Karpas-422 (cell line): ENCODE results near the gene TMEM26. TPM values are rescaled to one million over a fixed set of nuclear protein-coding genes. Genes with fewer than 3 reads are reported as not detected.

Experiments used
- DNase-seq: peaks from one replicate; pipeline ENCODE4 v3.0.0-alpha.2; 2015
- H2AFZ ChIP-seq: fragments of 200-600 bp; sonication (generic); 2 replicates; pipeline ENCODE4 v1.6.1; 2014; ENCODE audit warnings: antibody characterized with exemption, low read length, mixed read lengths
- H3K27ac ChIP-seq: fragments of 200-600 bp; sonication (generic); 2 replicates; pipeline ENCODE4 v1.5.1; 2014; ENCODE audit warnings: mild to moderate bottlenecking, low read length, moderate library complexity
- H3K27me3 ChIP-seq: fragments of 200-600 bp; sonication (generic); 2 replicates; pipeline ENCODE4 v1.6.1; 2014; ENCODE audit warnings: low read length, mixed read lengths
- H3K36me3 ChIP-seq: fragments of 200-600 bp; sonication (generic); 2 replicates; pipeline ENCODE4 v1.6.1; 2014; ENCODE audit warnings: low read length, mixed read lengths; ENCODE audit not compliant: insufficient read depth
- H3K4me1 ChIP-seq: fragments of 200-600 bp; sonication (generic); 2 replicates; pipeline ENCODE4 v1.6.1; 2014; ENCODE audit warnings: mild to moderate bottlenecking, low read length, mixed read lengths
- H3K4me2 ChIP-seq: fragments of 200-600 bp; sonication (generic); 2 replicates; pipeline ENCODE4 v1.6.1; 2014; ENCODE audit warnings: low read length, low read depth, mild to moderate bottlenecking; ENCODE audit not compliant: poor library complexity, severe bottlenecking
- H3K4me3 ChIP-seq: fragments of 200-600 bp; sonication (generic); 2 replicates; pipeline ENCODE4 v1.5.1; 2014; ENCODE audit warnings: mild to moderate bottlenecking, antibody characterized with exemption, low read length, mixed read lengths
- H3K79me2 ChIP-seq: fragments of 200-600 bp; sonication (generic); 2 replicates; pipeline ENCODE4 v1.6.1; 2014; ENCODE audit warnings: mild to moderate bottlenecking, low read length, mixed read lengths
- H3K9ac ChIP-seq: fragments of 200-600 bp; sonication (generic); 2 replicates; pipeline ENCODE4 v1.6.0; 2014; ENCODE audit warnings: low read length
- H3K9me2 ChIP-seq: fragments of 200-600 bp; sonication (generic), shearing (Covaris generic); replicated peaks from 2 replicates; pipeline ENCODE4 v1.6.0; 2014; ENCODE audit warnings: mild to moderate bottlenecking, low read length, moderate library complexity; ENCODE audit not compliant: insufficient read depth
- H3K9me3 ChIP-seq: fragments of 300-700, 200-600 bp; sonication (generic); 2 replicates; pipeline ENCODE4 v1.6.1; 2014; ENCODE audit warnings: low read length, mixed read lengths
- H4K20me1 ChIP-seq: fragments of 200-600 bp; sonication (generic); 2 replicates; pipeline ENCODE4 v1.6.1; 2014; ENCODE audit warnings: mild to moderate bottlenecking, antibody characterized with exemption, low read length, low read depth; ENCODE audit not compliant: insufficient read depth
- total RNA-seq: library from RNA; depleted of rRNA; stranded (reverse); fragments of >200 nt; shearing (Covaris generic); gene quantifications from 2 replicates; pipeline ENCODE4 v1.2.3, GENCODE V29; 2014; ENCODE audit warnings: low replicate concordance; rRNA removed

Gene TMEM26
- not detected in 2 replicates for total RNA-seq

GRCh38 chr10:61452655-61453641 lies at the start of gene TMEM26:
TSS of gene TMEM26 (minus strand) at chr10:61453381. CDS start at chr10:61453081, 300 bp downstream.
- Histone ChIP-seq H3K27ac (no peak within 1 kb of the TSS), H4K20me1 (no peaks in the 10 kb centered on the region), H3K79me2 (no peaks in the 10 kb centered on the region), H3K4me3 (no peak within 1 kb of the TSS), H3K4me1 (no peaks in the 10 kb centered on the region), H2AFZ (no peak within 1 kb of the TSS), H3K27me3 (0 out of 2 replicates have a peak, but pooled peaks cover 2% of the 10 kb centered on the region), H3K4me2 (no peak within 1 kb of the TSS), H3K36me3 (no peaks in the 10 kb centered on the region), H3K9me3 (no peaks in the 10 kb centered on the region), H3K9me2 (no peaks in the 10 kb centered on the region), H3K9ac (no peak within 1 kb of the TSS)
- DNase-seq: no peak

DNA sequence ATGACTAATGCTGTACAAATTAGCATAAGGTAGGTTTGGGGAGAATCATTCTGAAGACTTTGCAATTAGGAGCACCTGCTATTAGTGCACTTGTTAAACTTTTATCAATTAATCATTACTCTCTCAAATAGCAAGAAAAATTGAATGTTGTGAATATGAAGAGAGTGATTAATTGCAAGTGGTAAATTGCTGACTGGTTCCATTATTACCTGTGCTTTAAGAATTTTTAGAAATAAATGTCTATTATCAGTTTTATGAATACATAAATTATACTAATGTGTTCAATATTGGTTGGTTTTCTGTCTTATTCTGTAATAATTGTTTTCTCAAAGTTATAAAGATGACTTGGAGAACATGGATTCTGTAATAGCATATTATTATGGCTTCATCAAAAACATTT lies 47.3 kb upstream of the TMEM26 start:
- H3K27ac ChIP-seq: no peak overlapping the region
- no peaks in the 10 kb centered on the region for H3K4me1 ChIP-seq
- no peak for DNase-seq
- H3K9ac ChIP-seq: no peak overlapping the region
- no peaks in the 10 kb centered on the region for H4K20me1 ChIP-seq
- H2AFZ ChIP-seq: no peak overlapping the region
- H3K79me2 ChIP-seq: no peaks in the 10 kb centered on the region
- no peaks in the 10 kb centered on the region for H3K36me3 ChIP-seq
- no peak overlapping the region for H3K4me3 ChIP-seq
- no peaks in the 10 kb centered on the region for H3K9me3 ChIP-seq
- H3K27me3 ChIP-seq: no peaks in the 10 kb centered on the region
- no peaks in the 10 kb centered on the region for H3K9me2 ChIP-seq
- H3K4me2 ChIP-seq: no peak overlapping the region

GRCh38 chr10:61492364-61492995 lies 39.3 kb upstream of the TMEM26 start:
- H3K4me3 ChIP-seq: no peak overlapping the region
- no peak overlapping the region for H3K9ac ChIP-seq
- no peak overlapping the region for H3K27ac ChIP-seq
- H3K4me1 ChIP-seq: no peaks in the 10 kb centered on the region
- H3K27me3 ChIP-seq: no peaks in the 10 kb centered on the region
- H2AFZ ChIP-seq: no peak overlapping the region
- H3K79me2 ChIP-seq: no peaks in the 10 kb centered on the region
- H3K4me2 ChIP-seq: no peak overlapping the region
- H3K9me3 ChIP-seq: no peaks in the 10 kb centered on the region
- H3K9me2 ChIP-seq: no peaks in the 10 kb centered on the region
- H3K36me3 ChIP-seq: no peaks in the 10 kb centered on the region
- no peaks in the 10 kb centered on the region for H4K20me1 ChIP-seq
- no peak for DNase-seq

- Histone ChIP-seq H4K20me1 (no peaks in the 10 kb centered on the region), H3K9me2 (no peaks in the 10 kb centered on the region), H3K9me3 (no peaks in the 10 kb centered on the region), H3K4me2 (no peak overlapping the region), H3K4me1 (no peaks in the 10 kb centered on the region), H3K27ac (no peak overlapping the region), H3K9ac (no peak overlapping the region), H3K79me2 (no peaks in the 10 kb centered on the region), H3K4me3 (no peak overlapping the region), H3K27me3 (no peaks in the 10 kb centered on the region), H2AFZ (no peak overlapping the region), H3K36me3 (no peaks in the 10 kb centered on the region)
- no peak for DNase-seq
Observed at GRCh38 chr10:61487506-61487905, 34.3 kb upstream of the TMEM26 start.

DNA sequence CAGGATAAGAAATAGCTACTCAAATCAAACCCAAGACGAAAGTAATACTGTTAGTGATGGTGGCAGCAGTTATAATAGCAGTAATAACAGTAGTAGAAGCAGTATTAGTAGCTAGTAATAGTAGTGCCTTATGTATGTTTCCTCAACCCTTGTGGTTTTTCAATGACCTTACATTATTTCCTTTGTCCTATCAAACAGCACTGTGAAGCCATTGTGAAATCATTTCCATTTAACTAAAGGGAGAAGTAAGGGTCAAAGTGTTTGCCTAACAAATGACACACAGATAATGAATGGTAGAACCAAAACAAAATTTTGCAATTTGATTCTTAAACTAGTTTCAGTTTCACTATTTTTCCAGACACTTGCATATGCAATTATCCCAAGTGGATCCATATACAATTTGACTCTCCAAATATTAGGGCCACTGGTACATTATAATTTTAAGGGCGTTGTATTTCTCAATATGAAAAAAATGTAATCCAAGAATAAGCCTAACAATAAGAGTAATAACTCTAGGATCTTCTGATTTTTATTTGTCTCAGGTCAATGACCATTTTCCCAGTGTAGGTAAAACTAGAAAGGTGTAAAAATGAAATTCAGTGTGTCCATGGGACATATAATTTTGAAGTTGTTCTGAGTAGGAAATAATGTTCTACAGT lies 33.7 kb upstream of the TMEM26 start:
- Histone ChIP-seq H3K4me2 (no peak overlapping the region), H3K4me1 (no peaks in the 10 kb centered on the region; the same call in 1 of the 2 replicates), H2AFZ (no peak overlapping the region), H3K9ac (no peak overlapping the region), H3K9me3 (no peaks in the 10 kb centered on the region), H3K79me2 (no peaks in the 10 kb centered on the region), H3K27me3 (no peaks in the 10 kb centered on the region), H3K9me2 (no peaks in the 10 kb centered on the region), H3K36me3 (no peaks in the 10 kb centered on the region), H3K4me3 (no peak overlapping the region), H3K27ac (no peak overlapping the region), H4K20me1 (no peaks in the 10 kb centered on the region)
- DNase-seq: no peak

DNA sequence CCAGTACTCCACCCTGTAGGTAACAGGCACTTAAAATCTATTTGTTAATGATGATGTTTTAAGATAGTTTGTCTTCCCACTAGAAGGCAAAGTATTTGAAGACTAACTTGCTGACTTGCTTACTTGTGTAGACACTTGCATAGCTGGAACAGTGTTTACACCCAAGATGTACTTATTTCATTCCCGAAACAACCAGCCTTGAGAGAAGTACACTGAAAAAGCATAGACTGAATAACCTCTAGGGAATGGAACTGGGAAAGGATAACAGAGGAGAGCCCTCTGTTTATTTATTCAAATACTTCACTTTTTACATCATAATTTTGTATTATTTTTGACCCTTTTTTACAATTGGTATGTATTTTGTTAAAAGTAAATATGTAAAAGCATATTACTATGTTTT lies 33.1 kb upstream of the TMEM26 start:
- Histone ChIP-seq H2AFZ (no peak overlapping the region), H3K9me2 (no peaks in the 10 kb centered on the region), H3K27ac (no peak overlapping the region), H3K9me3 (no peaks in the 10 kb centered on the region), H3K4me2 (no peak overlapping the region), H3K9ac (no peak overlapping the region), H3K27me3 (no peaks in the 10 kb centered on the region), H3K79me2 (no peaks in the 10 kb centered on the region), H3K4me1 (peaks cover 4% of the 10 kb centered on the region; the same call in 1 of the 2 replicates), H3K36me3 (no peaks in the 10 kb centered on the region), H3K4me3 (no peak overlapping the region), H4K20me1 (no peaks in the 10 kb centered on the region)
- no peak for DNase-seq

GRCh38 chr10:61481597-61481996 lies 28.4 kb upstream of the TMEM26 start:
- H3K27me3 ChIP-seq: no peaks in the 10 kb centered on the region
- H3K9me2 ChIP-seq: no peaks in the 10 kb centered on the region; the same call in 1 of the 2 replicates
- no peaks in the 10 kb centered on the region for H4K20me1 ChIP-seq
- no peak overlapping the region for H3K27ac ChIP-seq
- no peak overlapping the region for H3K4me3 ChIP-seq
- DNase-seq: no peak
- H3K4me1 ChIP-seq: peaks cover 4% of the 10 kb centered on the region; the same call in 1 of the 2 replicates
- H3K4me2 ChIP-seq: no peak overlapping the region
- H3K9ac ChIP-seq: no peak overlapping the region
- H3K36me3 ChIP-seq: no peaks in the 10 kb centered on the region
- no peak overlapping the region for H2AFZ ChIP-seq
- H3K79me2 ChIP-seq: no peaks in the 10 kb centered on the region
- H3K9me3 ChIP-seq: no peaks in the 10 kb centered on the region

- DNase-seq: no peak
- Histone ChIP-seq H3K4me1 (peaks cover 4% of the 10 kb centered on the region; the same call in 1 of the 2 replicates), H4K20me1 (no peaks in the 10 kb centered on the region)
Observed at GRCh38 chr10:61480208-61480607, 27.0 kb upstream of the TMEM26 start.

More at GRCh38 chr10:61480208-61480607, 27.0 kb upstream of the TMEM26 start:
- H2AFZ ChIP-seq: no peak overlapping the region
- H3K79me2 ChIP-seq: no peaks in the 10 kb centered on the region
- H3K4me2 ChIP-seq: no peak overlapping the region
- H3K27me3 ChIP-seq: no peaks in the 10 kb centered on the region
- no peak overlapping the region for H3K4me3 ChIP-seq
- H3K27ac ChIP-seq: no peak overlapping the region
- no peak overlapping the region for H3K9ac ChIP-seq
- no peaks in the 10 kb centered on the region for H3K9me3 ChIP-seq
- H3K9me2 ChIP-seq: no peaks in the 10 kb centered on the region; the same call in 1 of the 2 replicates
- no peaks in the 10 kb centered on the region for H3K36me3 ChIP-seq
